HT1080 (cell line): Measurements from ENCODE around the gene SERTAD1. TPM values are rescaled to one million over a fixed set of nuclear protein-coding genes. Genes with fewer than 3 reads are reported as not detected.
"Not testable (repeated sequence)": the region's sequence is repeated elsewhere in the genome, so short reads cannot be mapped to it uniquely, and the experiment has no call there.

ENCODE experiments used
- DNase-seq: peaks from one replicate; pipeline ENCODE4 v3.0.0-alpha.2; 2015; ENCODE audit warnings: low read depth
- total RNA-seq: library from RNA; depleted of rRNA; stranded (reverse); fragments of >200 nt; shearing (Covaris generic); gene quantifications from 2 replicates; pipeline ENCODE4 v1.2.3, GENCODE V29; 2014

SERTAD1 gene
- total RNA-seq, 1 experiment from 2014 or later, result 9.9 TPM

DNA sequence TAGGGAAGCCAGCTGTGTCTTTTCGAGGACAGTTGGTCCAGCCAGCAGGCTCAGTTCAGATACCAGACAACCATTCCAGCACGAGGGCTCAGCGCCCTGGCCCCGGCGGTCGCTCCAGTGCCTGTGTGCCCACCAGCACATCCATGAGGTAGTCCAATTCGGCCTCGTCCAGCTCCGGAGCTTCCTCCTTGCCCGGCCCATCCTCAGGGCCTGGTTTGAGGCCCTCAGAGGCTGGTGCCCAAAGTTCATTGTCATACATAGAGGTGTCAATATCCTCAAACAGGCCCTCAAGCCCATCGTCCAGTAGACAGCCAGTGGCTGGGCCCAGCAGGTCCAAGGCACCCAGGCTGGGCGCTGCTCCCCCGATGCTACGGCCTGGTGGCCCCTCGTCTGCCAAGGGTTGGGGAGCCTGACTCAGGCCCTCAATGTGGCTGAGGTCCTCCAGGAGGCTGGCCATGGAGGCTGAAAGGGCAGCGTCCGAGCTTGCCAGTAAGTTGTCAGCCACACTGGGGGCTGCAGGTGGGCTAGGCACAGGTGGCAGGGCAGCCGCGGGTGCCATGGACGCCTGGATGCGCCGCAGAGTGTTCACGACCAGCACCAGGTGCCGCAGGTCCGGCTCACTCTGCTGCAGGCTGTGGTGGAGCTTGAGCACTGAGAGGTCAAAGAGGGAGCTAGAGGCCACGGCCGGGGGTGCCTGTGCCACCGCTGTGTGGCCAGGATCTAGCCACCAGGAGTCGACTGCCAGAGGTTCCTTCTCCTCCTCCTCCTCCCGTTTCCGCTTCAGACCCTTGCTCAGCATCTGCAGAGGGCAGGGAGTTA lies 2.8 kb downstream of the SERTAD1 start:
- no peak for DNase-seq

DNA sequence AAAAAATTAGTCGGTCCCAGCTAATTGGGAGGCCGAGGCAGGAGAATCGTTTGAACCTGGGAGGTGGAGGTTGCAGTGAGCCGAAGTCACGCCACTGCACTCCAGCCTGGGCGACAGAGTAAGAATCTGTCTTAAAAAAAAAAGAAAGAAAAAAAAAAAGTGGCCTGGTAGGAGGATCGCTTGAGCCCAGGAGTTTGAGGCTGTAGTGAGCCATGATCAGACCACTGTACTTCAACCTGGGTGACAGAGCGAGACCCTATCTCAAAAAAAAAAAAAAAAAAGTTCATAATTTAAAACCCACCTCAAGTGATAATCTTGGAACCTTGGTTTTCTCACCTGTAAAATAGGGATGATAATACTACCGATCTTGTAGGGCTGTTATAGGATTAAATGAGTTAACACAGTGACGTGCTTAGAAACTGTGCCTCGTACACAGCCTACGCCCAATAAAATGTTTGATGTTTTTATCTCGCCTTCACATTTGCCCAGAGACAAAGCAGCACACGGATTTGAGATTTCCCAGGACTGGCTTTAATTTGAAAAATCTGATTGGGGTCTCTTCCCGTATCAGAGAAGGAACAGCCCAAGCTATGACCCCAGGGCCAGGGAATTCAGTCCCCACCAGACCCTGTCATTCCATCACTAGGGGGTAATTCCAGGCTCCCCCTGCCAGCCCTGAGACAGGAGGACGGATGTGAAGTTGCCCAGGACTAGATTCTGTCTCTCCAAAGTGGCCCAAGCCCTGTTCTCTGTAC lies 3.6 kb downstream of the SERTAD1 start:
- DNase-seq, result no peak

GRCh38 chr19:40420766-40421765 lies 4.7 kb downstream of the SERTAD1 start:
- peak; percentile 89 for DNase-seq

- no peak for DNase-seq
Observed at GRCh38 chr19:40420451-40420765, 5.4 kb downstream of the SERTAD1 start.

- DNase-seq, result no peak
Observed at GRCh38 chr19:40419780-40420179, 6.0 kb downstream of the SERTAD1 start.

GRCh38 chr19:40419066-40419612 lies 6.7 kb downstream of the SERTAD1 start:
- DNase-seq, result no peak

- no peak for DNase-seq
Observed at GRCh38 chr19:40418040-40418439, 7.8 kb downstream of the SERTAD1 start.

DNA sequence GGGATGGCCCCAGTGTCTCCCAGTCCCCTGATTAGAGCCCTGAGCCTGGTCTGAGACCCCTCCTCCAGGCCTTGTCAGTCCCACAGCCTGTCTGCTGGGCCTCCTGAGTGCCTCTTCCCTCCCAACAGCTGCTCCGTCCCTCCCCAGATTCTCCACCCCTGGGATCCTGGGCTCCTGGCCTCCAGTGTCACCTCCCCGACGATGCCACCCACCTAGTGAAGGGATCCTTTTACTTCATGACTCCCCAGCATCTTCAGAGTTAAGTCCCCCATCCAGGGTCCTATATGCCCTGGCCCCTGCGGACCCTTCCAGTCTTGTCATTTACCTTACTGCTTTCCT lies 8.2 kb downstream of the SERTAD1 start:
- DNase-seq, result no peak

DNA sequence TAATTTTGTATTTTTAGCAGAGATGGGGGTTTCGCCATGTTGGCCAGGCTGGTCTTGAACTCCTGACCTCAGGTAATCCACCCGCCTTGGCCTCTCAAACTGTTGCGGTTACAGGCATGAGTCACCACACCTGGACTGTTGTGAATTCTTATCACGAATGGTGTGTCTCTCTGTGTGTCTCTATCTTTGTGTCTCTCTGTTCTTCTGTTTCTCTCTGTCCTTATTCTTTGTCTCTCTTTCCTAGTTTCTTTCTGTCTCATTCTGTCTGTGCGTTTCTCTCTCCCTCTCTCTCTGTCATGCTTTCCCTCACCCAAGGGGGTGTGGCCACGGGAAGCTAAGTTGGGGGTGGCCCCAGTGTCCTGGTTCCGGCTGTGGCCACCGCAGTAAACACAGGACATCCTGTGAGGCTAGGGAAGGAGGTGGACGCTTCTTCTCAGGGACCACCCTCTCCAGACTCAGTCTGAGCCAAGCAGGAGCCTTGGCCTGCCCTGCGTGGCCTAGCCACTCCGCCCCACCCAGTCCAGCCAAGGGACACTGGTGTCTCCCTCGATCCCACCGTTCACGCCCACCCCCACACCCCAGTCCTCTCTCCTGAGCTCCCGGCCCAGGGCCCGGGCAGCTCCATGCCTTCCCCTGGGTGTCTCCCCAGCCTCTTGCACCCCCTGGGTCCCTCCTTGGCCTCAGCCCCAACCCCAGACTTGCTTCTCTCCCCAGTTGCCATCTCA lies 8.7 kb downstream of the SERTAD1 start:
- DNase-seq, result peak; percentile 63

DNA sequence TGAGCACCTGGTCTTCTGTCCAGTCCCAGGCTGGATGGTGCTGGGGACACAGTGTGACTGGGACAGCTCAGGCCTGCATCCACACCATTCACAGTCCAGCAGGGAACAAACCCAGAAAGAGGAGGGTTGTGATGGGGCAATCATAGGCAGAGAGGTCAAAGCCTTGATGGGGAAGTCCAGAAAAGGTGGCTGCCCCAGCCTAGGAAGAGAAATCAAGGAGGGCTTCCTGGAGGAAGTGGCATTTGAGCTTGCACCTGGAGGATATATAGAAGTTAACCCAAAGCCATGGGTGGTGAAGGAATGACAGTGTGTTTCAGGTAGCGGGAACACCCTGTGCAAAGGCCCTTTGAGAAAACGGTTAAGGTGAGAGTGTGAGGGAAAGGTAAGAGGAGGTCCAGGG lies 10.0 kb downstream of the SERTAD1 start:
- no peak for DNase-seq

DNA sequence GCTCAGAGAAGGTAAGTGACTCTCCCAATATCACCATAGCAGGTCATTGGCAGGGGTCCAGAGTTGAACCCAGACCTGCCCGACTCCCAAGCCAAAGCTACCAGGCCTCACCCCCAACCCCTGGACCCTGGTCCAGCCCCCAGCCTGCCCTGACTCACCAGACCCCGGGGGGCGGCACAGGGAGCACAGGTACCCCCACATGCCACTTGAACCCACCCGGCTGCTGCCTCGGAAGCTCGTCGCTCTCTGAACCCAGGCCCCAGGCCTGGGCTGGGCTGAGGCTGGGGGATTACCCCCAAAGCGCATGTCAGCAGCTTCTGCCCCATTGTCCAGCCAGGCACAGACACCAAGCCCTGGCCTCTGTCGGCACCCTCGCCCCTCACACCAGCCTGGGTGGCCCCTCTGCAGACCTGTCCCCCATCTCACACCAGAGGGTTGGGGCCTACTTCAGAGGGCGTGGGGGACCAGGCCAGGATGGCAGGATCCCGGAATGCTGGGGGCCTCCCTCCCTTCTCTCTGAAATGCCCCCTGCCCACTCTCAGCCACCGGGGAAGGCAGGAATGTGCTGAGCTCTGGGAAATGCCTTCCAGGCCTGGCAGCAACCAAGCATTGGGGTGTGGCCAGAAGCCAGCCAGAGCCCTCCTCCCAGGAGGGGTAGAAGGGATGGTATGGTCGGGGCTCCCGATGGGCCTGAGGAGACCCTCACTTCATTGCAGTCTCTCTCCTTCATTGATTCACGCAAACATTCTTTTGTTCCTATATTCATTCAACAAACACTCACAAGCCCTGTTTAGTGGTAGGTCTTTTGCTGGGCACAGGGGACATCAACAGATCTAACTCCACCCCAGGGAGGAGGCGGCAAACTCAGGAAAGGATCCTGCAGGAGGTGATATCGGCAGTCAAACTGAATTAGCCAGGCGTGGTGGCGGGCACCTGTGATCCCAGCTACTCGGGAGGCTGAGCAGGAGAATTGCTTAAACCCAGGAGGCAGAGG lies 11.0 kb downstream of the SERTAD1 start:
- DNase-seq, result no peak

- DNase-seq, result no peak
Observed at GRCh38 chr19:40413291-40413845, 12.4 kb downstream of the SERTAD1 start, which contains the start of gene PRX. PRX (minus strand) TSS chr19:40413378; CDS start chr19:40407932, 5,446 bp downstream.

DNA sequence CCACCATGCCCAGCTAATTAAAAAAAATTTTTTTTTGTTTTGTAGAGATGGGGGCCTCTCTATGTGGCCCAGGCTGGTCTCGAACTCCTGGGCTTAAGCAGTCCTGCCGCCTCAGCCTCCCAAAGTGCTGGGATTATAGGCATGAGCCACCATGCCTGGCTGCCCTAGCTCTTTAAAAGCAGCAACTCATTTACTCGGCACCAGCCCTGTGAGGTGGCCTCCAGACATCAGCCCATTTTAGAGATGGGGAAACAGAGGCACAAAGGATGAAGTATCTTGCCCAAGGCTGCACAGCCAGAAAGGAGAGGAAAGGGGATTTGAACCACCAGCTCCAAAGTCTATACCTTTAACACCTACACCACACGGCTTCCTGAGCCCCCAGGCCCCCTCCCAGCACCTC lies 12.9 kb downstream of the SERTAD1 start:
- no peak for DNase-seq

- DNase-seq, result no peak
Observed at GRCh38 chr19:40411958-40412499, 13.8 kb downstream of the SERTAD1 start.

GRCh38 chr19:40411125-40411842 lies 14.5 kb downstream of the SERTAD1 start:
- DNase-seq, result no peak

DNA sequence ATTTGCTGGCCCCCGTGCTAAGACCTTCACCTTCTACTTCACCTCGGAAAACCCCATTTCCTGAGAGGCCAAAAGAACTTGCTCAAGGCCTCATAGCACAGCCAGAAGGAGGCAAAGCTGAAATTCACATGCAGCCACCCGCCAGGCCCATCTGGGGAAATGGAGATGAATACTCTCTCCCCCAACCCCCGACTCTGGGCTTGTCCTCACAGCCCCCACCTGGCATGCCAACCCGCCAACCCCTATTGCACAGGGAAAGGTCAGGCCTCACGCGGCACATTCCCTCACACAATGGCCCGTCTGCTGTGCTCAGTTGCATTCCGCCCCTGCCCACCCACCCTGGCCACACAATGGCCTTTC lies 15.8 kb downstream of the SERTAD1 start:
- no peak for DNase-seq

DNA sequence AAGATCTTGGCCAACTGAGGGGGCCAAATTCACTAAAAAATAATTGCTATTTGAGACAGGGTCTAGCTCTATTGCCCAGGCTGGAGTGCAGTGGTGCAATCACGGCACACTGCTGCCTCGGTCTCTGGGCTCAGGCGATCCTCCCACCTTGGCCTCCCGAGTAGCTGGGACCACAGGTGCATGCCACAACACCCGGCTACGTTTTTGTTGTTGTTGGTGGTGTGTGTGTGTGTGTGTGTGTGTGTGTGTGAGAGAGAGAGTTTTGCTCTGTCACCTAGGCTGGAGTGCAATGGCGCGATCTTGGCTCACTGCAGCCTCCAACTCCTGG lies 17.2 kb downstream of the SERTAD1 start:
- DNase-seq, result not testable (repeated sequence)
